ENCODE data around the gene UTP25.

DNA sequence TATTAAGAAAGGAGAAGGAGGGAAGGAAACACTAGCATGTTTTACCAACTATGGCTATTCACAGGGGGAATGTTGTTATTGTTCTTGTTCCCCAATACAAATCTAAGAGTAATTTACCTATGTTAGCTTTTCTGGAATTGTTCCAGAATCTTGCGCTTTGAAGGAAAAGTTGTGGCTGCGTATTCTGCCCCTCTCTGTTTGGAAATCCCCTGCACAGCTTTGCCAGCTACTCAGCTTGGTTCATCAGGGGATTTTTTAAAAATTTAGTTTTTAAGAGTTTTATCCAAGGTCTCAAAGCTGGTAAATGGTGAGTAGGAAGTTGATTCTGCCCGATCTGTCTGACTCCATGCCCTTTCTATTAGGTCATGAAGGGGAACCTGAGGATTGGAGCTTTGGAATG, 12.3 kb upstream of the UTP25 start:
- TF ChIP-seq, protein P1, sequence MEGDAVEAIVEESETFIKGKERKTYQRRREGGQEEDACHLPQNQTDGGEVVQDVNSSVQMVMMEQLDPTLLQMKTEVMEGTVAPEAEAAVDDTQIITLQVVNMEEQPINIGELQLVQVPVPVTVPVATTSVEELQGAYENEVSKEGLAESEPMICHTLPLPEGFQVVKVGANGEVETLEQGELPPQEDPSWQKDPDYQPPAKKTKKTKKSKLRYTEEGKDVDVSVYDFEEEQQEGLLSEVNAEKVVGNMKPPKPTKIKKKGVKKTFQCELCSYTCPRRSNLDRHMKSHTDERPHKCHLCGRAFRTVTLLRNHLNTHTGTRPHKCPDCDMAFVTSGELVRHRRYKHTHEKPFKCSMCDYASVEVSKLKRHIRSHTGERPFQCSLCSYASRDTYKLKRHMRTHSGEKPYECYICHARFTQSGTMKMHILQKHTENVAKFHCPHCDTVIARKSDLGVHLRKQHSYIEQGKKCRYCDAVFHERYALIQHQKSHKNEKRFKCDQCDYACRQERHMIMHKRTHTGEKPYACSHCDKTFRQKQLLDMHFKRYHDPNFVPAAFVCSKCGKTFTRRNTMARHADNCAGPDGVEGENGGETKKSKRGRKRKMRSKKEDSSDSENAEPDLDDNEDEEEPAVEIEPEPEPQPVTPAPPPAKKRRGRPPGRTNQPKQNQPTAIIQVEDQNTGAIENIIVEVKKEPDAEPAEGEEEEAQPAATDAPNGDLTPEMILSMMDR (IDR thresholded peaks at IDR 0.05), result no peak
- TF ChIP-seq POLR2A (IDR thresholded peaks at IDR 0.05), result no peak

All from testis (tissue), 2 donors.